AG08396 (cell line): ENCODE data around the gene CEP72.
"Not testable (repeated sequence)": the region's sequence is repeated elsewhere in the genome, so short reads cannot be mapped to it uniquely, and the experiment has no call there.

ENCODE experiments used
- DNase-seq: peaks from one replicate; pipeline ENCODE4 v3.0.0; 2012; ENCODE audit warnings: low spot score, mixed read lengths

Gene CEP72

DNA sequence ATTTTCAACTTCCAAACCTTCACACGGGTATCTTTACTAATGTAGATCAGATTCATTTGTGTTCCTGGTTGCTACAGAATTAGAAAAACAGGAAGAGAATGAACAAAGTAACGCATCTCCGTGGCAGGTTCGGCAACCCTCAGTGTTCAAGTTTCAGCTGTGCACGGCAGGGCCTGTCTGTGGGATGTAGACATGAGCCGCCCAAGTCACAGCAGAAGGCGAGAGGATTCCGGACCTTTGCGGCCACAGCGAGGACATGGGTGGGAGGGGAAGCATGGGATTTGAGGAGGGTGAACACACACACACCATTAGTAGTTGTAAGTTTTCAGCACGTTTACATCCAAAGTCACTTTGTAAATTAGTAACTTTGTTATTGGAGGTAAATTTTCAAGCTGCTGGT is 31.7 kb upstream of the CEP72 start:
- DNase-seq, result no peak

DNA sequence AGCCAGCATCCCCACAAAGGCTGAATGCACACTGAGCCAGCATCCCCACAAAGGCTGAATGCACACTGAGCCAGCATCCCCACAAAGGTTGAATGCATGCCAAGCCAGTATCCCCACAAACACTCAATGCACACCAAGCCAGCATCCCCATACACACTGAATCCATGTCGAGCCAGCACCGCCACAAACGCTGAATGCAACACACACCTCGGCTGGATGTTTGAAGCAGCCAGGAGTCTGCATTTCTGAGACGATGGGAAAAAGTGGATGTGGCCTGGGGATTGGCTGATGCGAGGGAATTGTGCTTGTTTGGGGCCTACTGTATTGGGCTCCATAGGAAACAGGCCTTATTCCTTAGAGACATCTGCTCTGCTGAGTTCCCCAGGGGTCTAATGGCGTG is 30.9 kb upstream of the CEP72 start:
- no peak for DNase-seq

DNA sequence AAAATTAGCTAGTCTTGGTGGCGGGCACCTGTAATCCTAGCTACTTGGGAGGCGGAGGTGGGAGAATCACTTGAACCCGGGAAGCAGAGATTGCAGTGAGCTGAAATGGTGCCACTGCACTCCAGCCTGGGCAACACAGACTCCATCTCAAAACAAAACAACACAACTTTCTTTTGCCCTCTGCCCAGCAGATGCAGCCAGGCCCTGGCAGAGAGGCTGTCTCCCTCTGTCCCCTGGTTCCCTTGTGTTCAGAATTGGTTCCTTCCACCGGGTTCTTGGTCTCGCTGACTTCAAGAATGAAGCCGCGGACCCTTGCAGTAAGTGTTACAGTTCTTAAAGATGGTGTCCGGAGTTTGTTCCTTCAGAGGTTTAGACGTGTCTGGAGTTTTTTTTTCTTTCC is 30.2 kb upstream of the CEP72 start:
- no peak for DNase-seq

DNA sequence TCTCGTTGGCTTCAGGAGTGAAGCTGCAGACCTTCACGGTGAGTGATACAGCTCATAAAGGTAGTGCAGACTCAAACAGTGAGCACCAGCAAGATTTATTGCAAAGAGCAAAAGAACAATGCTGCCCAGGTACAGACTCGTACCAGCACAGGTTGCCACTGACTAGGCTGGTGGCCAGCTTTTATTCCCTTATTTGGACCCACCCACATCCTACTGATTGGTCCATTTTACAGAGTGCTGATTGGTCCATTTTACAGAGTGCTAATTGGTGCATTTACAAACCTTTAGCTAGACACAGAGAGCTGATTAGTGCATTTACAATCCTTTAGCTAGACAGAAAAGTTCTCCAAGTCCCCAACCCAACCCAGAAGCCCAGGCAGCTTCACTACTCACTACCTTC is 29.7 kb upstream of the CEP72 start:
- not testable (repeated sequence) for DNase-seq

DNA sequence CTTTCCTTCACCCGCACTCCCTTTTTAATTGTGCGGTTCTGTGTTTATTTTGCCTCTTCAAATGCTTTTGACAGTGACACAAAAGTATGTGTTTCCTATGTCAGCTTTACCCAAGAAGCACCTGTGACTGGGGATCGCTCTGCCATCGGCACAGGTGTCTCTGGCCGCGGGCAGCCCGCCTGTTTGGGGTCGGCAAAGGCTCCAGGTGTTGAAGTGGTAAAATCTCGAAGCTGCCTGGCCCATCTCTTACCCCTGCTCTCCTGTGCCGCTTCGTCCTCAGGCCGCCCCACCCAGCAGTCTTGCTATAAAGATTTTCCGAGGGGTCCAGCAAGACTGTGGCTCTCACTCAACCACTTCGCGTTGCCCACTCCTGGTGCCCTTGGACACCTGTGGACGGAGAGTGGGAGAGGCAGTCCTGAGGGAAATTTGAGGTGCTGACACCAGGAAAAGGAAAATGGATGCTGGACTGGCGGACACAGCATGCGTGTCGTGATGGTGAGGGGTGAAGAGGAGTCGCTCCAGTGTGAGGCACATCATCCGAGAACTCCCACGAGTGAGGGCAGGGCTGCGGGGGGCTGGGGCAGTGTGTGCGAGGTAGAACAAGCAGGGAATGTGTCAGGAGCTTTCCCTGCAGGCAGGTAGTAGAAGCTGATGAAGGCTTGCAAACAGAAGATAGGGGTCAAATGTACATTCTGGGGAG is 29.1 kb upstream of the CEP72 start:
- DNase-seq, result no peak

DNA sequence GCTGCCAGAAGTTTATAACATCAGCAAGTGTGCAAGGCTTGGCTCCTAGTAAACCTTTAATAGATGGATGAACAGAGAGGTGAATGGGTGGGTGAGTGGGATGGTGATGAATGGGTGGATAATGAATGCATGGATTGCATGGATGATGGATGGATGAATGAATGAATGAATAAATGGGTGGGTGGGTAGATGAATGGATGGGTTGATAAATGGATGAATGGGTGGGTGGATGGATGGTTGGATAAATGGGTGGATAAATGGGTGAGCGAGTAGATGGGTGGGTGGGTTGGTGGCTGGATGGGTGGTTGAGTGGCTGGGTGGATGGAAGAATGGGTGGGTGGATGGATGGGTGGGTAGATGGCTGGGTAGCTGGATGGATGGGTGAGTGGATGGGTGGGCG is 28.5 kb upstream of the CEP72 start:
- DNase-seq, result no peak

DNA sequence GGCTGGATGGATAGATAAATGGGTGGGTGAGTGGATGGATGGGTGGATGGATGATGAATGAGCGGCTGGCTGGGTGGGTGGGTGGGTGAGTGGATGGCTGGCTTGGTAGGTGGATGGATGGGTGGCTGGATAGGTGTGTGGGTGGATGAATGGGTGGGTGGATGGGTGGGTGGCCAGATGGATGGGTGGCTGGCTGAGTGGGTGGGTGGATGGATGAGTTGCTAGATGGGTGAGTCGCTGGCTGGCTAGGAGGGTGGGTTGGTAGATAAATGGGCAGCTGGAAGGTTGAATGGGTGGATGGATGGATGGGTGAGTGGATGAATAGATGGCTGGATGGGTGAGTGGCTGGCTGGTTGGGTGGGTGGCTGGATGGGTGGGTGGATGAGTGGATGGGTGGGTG is 27.9 kb upstream of the CEP72 start:
- no peak for DNase-seq

DNA sequence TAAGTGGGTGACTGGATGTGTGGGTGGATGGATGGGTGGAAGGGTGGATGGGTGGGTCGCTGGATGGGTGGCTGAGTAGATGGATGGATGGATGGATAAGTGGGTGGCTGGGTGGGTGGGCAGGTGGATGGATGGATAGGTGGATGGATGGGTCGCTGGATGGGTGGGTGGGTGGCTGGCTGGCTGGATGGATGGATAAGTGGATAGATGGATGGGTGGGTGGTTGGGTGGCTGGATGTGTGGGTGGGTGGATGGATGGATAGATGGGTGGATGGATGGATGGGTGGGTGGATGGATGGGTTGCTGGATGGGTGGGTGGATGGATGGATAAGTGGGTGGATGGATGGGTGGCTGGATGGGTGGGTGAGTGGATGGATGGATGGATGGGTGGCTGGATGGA is 27.3 kb upstream of the CEP72 start:
- DNase-seq, result no peak

DNA sequence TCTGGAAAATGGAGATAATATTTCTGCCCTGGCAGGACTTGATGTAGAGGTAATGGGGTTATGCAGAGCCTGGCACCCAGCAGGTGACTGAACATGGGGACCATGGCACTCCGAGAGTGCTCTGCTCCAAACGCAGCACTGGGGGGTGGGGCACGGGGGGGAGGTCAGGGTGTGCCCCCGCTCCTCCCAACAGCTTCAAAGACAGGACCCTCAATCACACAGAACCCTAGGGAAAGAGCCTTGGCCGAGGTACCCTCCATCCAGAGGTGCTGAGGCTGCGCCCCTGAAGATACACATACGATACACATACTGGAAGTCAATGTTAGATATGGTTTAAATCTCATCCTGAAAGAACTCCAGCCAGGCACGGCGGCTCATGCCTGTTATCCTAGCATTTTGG is 26.6 kb upstream of the CEP72 start:
- DNase-seq, result no peak

DNA sequence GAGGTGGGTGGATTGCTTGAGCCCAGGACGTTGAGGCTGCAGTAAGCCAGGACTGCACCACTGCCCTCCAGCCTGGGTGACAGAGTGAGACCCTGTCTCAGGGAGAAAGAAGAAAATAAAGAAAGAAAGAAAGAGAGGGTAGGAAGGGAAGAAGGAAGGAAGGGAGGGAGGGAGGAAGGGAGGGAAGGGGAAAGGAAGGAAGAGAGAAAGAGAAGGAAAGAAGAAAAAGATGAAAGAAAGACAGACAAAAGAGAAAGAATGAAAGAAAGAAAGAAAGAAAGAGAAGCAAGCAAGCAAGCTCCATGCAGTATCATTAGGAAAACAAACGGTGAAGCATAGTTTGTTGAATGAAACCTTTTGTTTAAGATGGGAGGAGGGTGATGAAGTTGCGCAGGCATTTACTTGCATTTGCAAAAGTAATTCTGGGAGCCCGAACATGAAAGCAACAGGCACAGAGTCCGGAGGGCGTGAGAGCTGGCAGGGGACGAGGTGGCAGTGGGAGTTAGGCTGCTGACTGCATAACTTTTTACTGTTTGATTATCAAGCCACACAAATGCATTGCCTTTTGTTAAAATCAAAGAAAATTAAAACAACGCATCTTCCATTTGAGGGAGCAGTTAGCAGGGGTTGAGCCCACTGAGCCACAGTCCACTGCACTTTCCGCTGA is 26.0 kb upstream of the CEP72 start:
- DNase-seq, result no peak

DNA sequence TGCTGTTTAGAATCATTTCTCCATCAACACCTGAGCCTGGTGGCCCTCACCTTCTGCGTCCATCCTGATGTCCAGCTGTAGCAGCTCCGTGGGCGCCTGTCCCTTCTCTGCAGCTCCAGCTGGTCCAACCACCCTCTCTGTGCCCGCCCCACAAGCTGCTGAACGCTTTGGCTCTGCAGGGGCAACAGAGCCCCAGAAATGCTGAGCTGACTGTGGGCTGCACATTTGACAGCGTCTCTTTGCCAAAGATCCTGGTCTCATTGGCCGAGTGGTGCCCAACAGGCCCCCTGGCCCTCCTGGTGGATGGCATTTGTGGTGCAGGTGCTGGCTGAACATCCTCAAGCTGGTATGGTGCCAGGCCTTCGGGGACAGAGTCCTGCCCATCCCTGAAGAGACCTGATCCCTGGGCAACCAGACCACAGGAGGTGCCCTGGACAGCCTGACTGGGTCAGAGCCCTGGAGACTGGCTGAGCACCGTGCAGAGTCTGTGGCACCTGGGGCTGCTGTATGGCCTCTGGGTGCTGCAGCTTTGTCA is 25.3 kb upstream of the CEP72 start:
- no peak for DNase-seq

DNA sequence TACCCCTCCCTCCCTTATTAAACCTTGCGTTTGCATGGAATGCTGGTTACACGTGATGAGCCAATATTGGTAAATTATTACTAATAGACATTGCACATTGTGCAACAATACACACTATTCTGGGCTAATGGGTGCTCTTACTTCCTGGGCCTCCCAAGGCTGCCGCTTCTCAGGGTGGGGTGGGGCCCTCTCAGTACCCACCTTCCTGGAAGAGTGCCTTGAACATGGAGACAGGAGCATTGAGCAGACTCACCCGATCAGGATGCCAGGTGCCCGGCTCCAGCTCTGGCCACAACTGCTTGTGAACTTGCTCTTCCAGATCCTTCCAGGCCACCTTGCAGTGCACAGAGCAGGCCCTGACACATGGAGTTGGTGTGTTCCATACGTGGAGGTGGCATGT is 24.7 kb upstream of the CEP72 start:
- no peak for DNase-seq

DNA sequence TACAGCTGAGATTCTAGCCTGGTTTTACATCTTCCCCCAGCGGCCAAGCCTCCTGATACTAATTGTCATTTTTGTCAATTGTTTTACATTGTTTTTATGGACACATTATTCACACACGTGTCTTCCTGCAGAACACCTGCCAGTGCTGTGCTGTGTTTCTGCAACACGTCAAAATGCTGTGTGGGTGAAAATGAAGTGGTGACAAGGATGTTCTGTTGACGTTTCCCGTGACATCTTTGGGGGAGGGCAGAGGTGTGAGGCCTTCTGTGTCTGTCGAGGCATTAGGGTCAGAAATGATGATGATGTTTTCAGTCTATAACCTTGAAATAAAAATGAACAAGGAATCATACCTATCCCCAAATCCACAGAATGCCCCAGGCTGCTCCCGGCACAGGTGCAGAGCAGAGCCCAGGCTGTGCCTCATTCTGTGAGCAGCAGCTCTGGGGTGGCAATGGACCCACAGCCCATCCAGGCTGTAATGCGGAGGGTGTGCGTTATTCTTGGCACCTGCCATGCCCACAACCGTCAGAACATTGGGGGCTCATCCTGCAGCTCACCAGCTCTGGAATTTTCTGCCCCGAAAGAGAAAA is 23.6 kb upstream of the CEP72 start:
- no peak for DNase-seq

DNA sequence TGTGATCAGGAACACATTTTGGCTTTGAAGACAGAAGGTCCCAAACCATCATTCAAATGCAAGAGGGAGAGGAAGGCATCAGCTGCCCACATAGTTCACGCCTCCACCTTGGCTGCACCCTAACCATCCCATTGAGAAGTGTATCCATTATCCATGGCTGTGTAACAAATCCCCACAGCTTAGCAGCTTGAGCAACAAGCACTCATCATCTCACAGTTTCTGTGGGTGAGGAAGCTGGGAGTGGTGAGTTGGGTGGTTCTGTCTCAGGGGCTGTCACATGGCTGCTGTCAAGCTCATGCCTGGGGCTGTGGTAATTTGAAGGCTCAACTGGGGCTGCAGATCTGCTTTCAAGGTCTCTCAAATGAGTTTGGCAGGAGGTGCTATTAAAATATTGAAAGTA is 23.0 kb upstream of the CEP72 start:
- DNase-seq, result no peak

DNA sequence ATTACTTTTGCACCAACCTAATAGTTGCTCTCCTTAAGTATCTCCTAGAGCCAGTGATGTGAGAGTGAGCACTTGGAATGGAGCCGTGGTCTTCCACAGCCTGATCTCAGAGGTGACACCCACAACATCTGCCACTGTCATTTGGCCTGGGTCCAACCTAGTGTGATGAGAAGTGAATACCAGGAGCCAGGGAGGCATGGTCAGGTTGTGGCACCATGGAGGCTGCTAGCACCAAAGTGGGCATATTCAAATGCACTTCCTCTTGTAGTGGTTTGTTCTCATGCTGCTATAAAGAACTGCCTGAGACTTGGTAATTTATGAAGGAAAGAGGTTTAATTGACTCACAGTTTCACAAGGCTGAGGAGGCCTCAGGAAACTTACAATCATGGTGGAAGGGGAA is 22.6 kb upstream of the CEP72 start:
- DNase-seq, result no peak

DNA sequence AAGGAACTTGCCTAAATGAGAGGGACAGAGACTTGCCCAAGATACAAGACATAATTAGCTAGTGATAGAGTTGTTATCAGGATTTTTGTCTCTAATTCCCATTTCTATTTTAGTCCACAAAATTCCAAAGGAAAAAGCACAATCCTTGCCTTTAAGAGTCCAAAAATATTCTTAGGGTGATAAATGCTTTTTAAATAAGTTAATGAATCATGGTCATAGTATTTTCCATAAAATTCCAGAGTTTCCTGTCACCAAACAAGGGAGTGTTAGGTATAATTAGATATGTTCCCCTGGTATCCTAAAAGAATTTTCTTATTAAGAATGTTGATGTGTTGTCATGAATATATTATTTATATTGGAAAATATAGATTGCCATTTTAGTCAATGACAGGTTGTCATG is 21.8 kb upstream of the CEP72 start:
- DNase-seq, result no peak

DNA sequence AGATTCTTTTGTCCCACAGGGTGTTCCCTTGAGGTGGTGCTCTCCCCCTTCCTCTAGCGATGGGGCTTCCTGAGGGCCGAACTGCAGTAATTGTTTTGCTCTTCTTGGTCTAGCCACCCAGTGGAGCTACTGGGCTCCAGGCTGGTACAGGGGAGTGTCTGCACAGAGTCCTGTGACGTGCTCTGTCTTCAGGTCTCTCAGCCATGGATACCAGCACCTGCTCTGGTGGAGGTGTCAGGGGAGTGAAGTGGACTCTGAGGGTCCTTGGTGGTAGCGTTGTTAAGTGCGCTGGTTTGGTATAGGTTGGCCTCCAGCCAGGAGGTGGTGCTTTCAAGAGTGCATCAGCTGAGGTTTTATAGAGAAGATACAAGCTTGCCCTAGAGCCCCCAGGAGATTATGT is 20.4 kb upstream of the CEP72 start:
- no peak for DNase-seq

DNA sequence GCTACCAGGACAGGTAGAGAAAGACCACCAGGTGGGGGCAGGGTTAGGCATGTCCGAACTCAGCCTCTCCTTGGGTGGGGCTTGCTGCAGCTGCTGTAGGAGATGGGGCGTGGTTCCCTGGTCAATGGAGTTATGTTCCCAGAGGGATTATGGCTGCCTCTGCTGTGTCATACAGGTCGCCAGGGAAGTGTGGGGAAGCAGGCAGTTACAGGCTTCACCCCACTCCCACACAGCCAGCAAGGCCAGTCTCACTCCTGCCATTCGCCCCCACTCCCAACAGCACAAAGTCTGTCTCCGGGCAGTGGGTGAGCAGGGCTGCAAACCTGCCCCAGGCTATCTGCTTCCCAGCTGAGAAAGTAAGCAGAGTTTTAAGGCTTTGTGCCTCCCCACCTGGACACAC is 20.0 kb upstream of the CEP72 start:
- no peak for DNase-seq

DNA sequence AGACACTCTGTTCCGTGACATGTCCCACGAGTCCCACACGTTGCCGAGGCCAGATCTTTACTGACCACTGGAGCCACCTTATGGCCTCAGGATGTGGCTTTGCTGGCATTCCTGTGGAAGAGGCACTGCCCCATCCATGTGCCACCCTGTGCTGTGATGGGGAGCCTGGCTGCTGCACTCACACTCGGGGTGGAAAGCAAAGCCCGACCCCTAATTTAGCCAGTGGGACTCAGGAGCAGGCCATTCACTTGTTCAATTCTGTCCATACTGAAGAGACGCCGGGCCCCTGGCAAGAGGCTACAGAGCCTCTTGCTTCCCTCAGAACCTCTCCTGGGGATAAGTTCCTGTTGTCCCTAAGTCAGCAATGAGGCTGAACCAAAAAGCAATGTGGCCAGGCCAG is 18.6 kb upstream of the CEP72 start:
- no peak for DNase-seq

DNA sequence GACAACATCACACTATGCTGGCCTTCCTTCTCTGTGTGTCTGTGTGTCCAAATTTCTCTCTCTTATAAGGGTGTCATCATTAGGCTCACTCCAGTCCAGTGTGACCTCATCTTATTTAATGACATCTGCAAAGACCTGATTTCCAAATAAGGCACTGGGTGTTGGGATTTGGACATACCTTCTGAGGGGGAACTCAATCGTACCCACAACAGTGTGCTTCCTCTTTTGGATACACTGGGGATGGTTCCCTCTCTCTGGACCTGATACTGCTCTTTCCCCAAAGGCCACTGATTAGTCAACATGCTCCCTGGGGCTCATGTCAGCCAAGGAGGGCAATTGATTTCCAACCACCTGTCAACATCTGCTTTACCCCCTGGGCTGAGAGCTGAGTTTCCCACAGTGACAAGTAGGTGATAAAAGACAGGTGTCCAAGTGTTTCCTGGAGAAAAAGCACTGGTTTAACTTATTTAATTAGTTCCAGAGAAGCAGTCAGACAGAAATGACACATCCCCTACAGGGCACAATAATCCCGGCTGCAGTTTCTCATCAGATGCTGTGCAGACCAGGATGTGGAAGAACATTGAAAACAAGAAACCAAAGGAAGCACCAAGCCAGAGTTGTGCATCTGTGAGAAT is 17.8 kb upstream of the CEP72 start:
- DNase-seq, result no peak

DNA sequence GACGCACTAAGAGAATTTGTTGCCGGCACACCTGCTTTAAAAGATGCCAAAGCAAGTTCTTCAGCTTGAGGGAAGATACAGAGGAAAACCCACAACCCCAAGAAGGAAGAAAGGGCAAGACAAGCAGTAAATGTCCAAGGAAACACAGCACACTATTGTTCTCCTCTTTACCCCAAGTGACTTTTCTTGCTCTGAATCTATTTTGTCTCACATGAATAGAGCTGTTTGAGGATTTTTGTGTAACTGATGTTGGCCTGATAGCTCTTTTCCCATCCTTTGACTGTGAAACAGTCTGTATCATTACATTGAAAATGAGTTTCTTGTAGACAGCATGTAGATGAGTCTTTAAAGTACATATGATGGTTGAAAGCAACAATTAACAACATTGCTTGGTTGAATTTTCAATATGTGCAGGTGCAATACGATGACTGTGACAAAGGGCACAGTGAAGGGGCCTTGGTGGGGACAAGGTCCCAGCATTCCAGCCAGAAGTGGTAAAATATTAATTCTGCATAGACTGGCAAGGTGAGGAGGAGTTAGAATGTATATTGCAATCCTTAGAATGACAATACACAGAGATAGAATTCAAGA is 16.8 kb upstream of the CEP72 start:
- DNase-seq, result no peak

DNA sequence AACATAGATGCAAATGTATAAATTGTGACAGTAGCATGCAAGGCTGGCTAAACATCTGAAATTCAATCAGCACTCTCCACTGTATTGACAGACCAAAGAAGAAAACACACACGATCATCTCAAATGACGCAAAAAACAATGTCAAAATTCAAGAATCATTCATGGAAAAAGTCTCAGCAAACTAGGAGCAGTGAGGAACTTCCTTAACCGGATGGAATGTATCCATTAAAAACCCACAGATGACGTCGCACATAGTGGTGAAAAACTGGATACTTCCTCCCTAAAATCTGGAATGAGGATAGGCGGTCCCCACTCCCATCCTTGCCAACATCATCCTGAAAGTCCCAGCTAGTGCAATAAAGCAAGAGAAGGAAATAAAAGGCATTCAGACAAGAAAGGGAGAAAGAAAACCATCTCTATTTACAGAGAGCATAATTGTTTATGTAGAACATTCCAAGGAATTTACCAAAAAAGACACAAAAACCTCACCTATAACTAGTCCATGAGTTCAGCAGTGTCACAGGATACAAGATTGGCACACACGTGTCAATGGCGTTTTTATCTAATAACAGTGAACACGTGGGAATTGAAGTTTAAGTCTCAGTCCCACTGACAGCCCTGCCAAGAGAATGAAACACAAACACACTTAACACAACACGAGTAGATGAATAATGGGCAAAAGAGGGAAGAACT is 14.1 kb upstream of the CEP72 start:
- no peak for DNase-seq
